HepG2 (cell line): ENCODE data around the gene FCN3. TPM values are rescaled to one million over a fixed set of nuclear protein-coding genes. Genes with fewer than 3 reads are reported as not detected.

ENCODE experiments used
- ARHGAP35 ChIP-seq: sonication (generic); formaldehyde crosslinking; IDR thresholded peaks from 2 replicates; pipeline ENCODE4 v1.9.0; 2022; ENCODE audit warnings: mild to moderate bottlenecking, inconsistent platforms, moderate library complexity, missing genetic modification reagents, borderline replicate concordance
- CHD2 ChIP-seq: IDR thresholded peaks from 2 replicates; pipeline ENCODE4 v1.6.1; 2011; ENCODE audit warnings: low read depth, low read length, improper control_type of control experiment
- IRX3 ChIP-seq: sonication (generic); formaldehyde crosslinking; IDR thresholded peaks from 2 replicates; pipeline ENCODE4 v1.8.1; 2023; ENCODE audit warnings: mild to moderate bottlenecking, low read depth, missing genetic modification reagents, borderline replicate concordance
- KDM3A ChIP-seq: IDR thresholded peaks from 2 replicates; pipeline ENCODE4 v1.6.1; 2018; ENCODE audit warnings: low read depth, missing compliant biosample characterization
- MATR3 ChIP-seq: sonication (generic); formaldehyde crosslinking; IDR thresholded peaks from 2 replicates; pipeline ENCODE4 v1.4.0; 2020; ENCODE audit warnings: missing genetic modification reagents
- NFE2L1 ChIP-seq: sonication (generic); formaldehyde crosslinking; IDR thresholded peaks from 2 replicates; pipeline ENCODE4 v1.4.0; 2020; ENCODE audit warnings: missing genetic modification reagents, mild to moderate bottlenecking, borderline replicate concordance
- SIN3A ChIP-seq: IDR thresholded peaks from 2 replicates; pipeline ENCODE4 v1.6.1; 2011; ENCODE audit warnings: low read depth, mild to moderate bottlenecking, control low read depth, low read length, borderline replicate concordance
- SNAPC4 ChIP-seq: sonication (generic); formaldehyde crosslinking; IDR thresholded peaks from 2 replicates; pipeline ENCODE4 v1.4.0; 2020; ENCODE audit warnings: mild to moderate bottlenecking, missing genetic modification reagents
- TRIM24 ChIP-seq: sonication (generic); formaldehyde crosslinking; IDR thresholded peaks from 2 replicates; pipeline ENCODE4 v1.8.0; 2022; ENCODE audit warnings: mild to moderate bottlenecking, missing genetic modification reagents
- ZBED4 ChIP-seq: sonication (generic); formaldehyde crosslinking; IDR thresholded peaks from 2 replicates; pipeline ENCODE4 v1.4.0; 2020; ENCODE audit warnings: missing genetic modification reagents, borderline replicate concordance
- ZBTB42 ChIP-seq: sonication (generic); formaldehyde crosslinking; IDR thresholded peaks from 2 replicates; pipeline ENCODE4 v1.5.0; 2020; ENCODE audit warnings: mild to moderate bottlenecking, missing genetic modification reagents
- ZFP62 ChIP-seq: sonication (generic); formaldehyde crosslinking; IDR thresholded peaks from 2 replicates; pipeline ENCODE4 v1.4.0; 2020; ENCODE audit warnings: missing genetic modification reagents
- ZMAT3 ChIP-seq: sonication (generic); formaldehyde crosslinking; conservative IDR thresholded peaks from 2 replicates; pipeline ENCODE4 v1.7.0; 2021; ENCODE audit warnings: missing genetic modification reagents
- ZNF235 ChIP-seq: sonication (generic); formaldehyde crosslinking; IDR thresholded peaks from 2 replicates; pipeline ENCODE4 v1.8.1; 2023; ENCODE audit warnings: mild to moderate bottlenecking, missing genetic modification reagents, borderline replicate concordance
- ZNF251 ChIP-seq: sonication (generic); formaldehyde crosslinking; IDR thresholded peaks from 2 replicates; pipeline ENCODE4 v1.9.0; 2021; ENCODE audit warnings: mild to moderate bottlenecking, missing genetic modification reagents
- ZNF446 ChIP-seq: sonication (generic); formaldehyde crosslinking; IDR thresholded peaks from 2 replicates; pipeline ENCODE4 v1.5.0; 2020; ENCODE audit warnings: mild to moderate bottlenecking, missing genetic modification reagents
- ZNF510 ChIP-seq: sonication (generic); formaldehyde crosslinking; IDR thresholded peaks from 2 replicates; pipeline ENCODE4 v1.4.0; 2020; ENCODE audit warnings: low read depth, mild to moderate bottlenecking, missing genetic modification reagents
- ZNF746 ChIP-seq: sonication (generic); formaldehyde crosslinking; IDR thresholded peaks from 2 replicates; pipeline ENCODE4 v1.8.0; 2022; ENCODE audit warnings: mild to moderate bottlenecking, missing genetic modification reagents
- ZNF775 ChIP-seq: sonication (generic); formaldehyde crosslinking; IDR thresholded peaks from 2 replicates; pipeline ENCODE4 v1.4.0; 2020; ENCODE audit warnings: missing genetic modification reagents, mild to moderate bottlenecking, moderate library complexity, borderline replicate concordance
- ZSCAN25 ChIP-seq: sonication (generic); formaldehyde crosslinking; IDR thresholded peaks from 2 replicates; pipeline ENCODE4 v1.8.0; 2022; ENCODE audit warnings: mild to moderate bottlenecking, missing genetic modification reagents
- polyA plus RNA-seq, 8 experiments: library from polyadenylated mRNA; depleted of rRNA in 3 of 8; stranded (reverse) in 7 of 8; unstranded in 1 of 8; fragments of >200 nt; fragmentation: Illumina TruSeq in 4 of 8; extraction: Trizol in 4 of 8; gene quantifications; 2 replicates each; pipeline versions ENCODE4 v1.2.1 to v1.2.3, GENCODE V29; 2011 to 2016; ENCODE audit warnings: low read depth in 4 of 8, missing spikeins in 1 of 8, mixed read lengths in 1 of 8; ENCODE audit not compliant: insufficient read depth in 1 of 8
- total RNA-seq, 5 experiments: library from RNA; depleted of rRNA; stranded (reverse); fragments of >200 nt; fragmentation: Illumina TruSeq; extraction: Trizol; gene quantifications; 2 replicates each; pipeline ENCODE4 v1.2.3, GENCODE V29; 2016; ENCODE audit warnings: low read depth in 1 of 5
- TF ChIP-seq, protein P1 (sequence below): sonication (generic); formaldehyde crosslinking; IDR thresholded peaks from 2 replicates; pipeline ENCODE4 v1.5.0; 2020; ENCODE audit warnings: missing genetic modification reagents

Gene FCN3
- total and polyA plus RNA-seq, 2 of the 13 experiments (the other 11 are each of a cell fraction or from before 2014, with no cell fraction given), result not detected

DNA sequence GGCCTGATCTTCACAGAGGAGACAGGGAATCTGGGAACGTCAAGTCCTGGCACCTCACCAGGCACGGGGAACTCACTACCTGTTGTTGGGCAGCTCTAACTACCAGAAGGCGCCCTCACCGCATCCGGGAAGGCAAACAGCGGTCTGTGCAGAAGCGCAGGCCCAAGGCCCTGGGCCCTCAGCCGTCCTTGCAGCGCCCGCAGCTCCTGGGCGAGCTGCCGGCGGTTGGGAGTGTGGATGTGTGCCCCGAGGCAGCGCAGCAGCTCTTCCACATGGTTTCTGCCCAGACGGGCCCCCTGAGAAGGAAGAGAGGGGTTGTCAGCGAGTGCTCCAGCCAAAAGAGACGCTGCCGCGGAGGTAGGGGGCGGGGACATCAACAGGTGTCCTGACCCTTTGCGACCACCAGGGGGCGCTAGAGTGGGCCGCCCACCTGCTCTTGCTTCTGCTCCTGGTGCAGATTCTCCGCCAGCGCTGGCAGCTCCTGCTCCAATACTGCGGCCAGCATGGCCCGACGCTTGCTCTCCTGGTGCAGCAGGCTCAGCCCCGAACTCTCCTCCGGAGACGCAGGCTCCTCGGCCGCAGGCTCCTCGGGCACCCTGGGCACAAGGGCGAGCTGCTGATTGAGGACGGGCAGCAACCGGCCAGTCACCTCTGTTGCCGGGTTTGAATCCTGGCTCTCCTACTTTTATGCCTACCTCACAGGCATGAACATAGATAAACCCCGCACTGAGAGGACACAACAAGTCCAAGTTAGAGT, 17.2 kb downstream of the FCN3 start (continued):
- TF ChIP-seq SNAPC4 (CRISPR knock-in tag), result no peak
- TF ChIP-seq, protein P1, sequence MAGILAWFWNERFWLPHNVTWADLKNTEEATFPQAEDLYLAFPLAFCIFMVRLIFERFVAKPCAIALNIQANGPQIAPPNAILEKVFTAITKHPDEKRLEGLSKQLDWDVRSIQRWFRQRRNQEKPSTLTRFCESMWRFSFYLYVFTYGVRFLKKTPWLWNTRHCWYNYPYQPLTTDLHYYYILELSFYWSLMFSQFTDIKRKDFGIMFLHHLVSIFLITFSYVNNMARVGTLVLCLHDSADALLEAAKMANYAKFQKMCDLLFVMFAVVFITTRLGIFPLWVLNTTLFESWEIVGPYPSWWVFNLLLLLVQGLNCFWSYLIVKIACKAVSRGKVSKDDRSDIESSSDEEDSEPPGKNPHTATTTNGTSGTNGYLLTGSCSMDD, result no peak
- no peak for TF ChIP-seq ZNF510
- TF ChIP-seq ZBED4 (CRISPR knock-in tag), result no peak
- TF ChIP-seq IRX3 (CRISPR knock-in tag), result no peak
- no peak for TF ChIP-seq ZNF235 (CRISPR knock-in tag)
- no peak for TF ChIP-seq ARHGAP35 (CRISPR knock-in tag)
- no peak for TF ChIP-seq MATR3 (CRISPR knock-in tag)
- no peak for TF ChIP-seq CHD2
- no peak for TF ChIP-seq ZMAT3 (CRISPR knock-in tag)
- no peak for TF ChIP-seq ZNF775 (CRISPR knock-in tag)
- TF ChIP-seq ZNF446, result no peak
- TF ChIP-seq KDM3A, result 0 out of 2 replicates have a peak, but pooled peaks have one; percentile 56
- no peak for TF ChIP-seq SIN3A
- no peak for TF ChIP-seq ZNF746 (CRISPR knock-in tag)
- TF ChIP-seq ZSCAN25 (CRISPR knock-in tag), result no peak
- no peak for TF ChIP-seq ZFP62 (CRISPR knock-in tag)
- TF ChIP-seq TRIM24, result no peak
- TF ChIP-seq NFE2L1 (CRISPR knock-in tag), result no peak
- no peak for TF ChIP-seq ZBTB42 (CRISPR knock-in tag)
- no peak for TF ChIP-seq ZNF251
